BLaER1 (cell line): ENCODE data around the gene SBF2.
A peak's percentile ranks its signal among the peaks of the same experiment; 100 is the strongest.

ENCODE experiments used
- H3K27ac ChIP-seq: shearing (Covaris generic); formaldehyde crosslinking; 2 replicates; pipeline ENCODE4 v1.8.1; 2022
- H3K27me3 ChIP-seq: shearing (Covaris generic); formaldehyde crosslinking; 2 replicates; pipeline ENCODE4 v1.8.1; 2022
- H3K36me3 ChIP-seq: shearing (Covaris generic); formaldehyde crosslinking; 2 replicates; pipeline ENCODE4 v1.8.1; 2022
- H3K4me1 ChIP-seq: shearing (Covaris generic); formaldehyde crosslinking; 2 replicates; pipeline ENCODE4 v1.8.1; 2022
- H3K4me2 ChIP-seq: shearing (Covaris generic); formaldehyde crosslinking; 2 replicates; pipeline ENCODE4 v1.8.1; 2022
- H3K4me3 ChIP-seq: shearing (Covaris generic); formaldehyde crosslinking; 2 replicates; pipeline ENCODE4 v1.8.1; 2022
- H3K9ac ChIP-seq: shearing (Covaris generic); formaldehyde crosslinking; 2 replicates; pipeline ENCODE4 v1.8.1; 2022
- H3K9me3 ChIP-seq: shearing (Covaris generic); formaldehyde crosslinking; 2 replicates; pipeline ENCODE4 v1.8.1; 2022
- H4K20me1 ChIP-seq: shearing (Covaris generic); formaldehyde crosslinking; 2 replicates; pipeline ENCODE4 v1.8.1; 2022
- Cebpa-rat ChIP-seq: shearing (Covaris generic); IDR thresholded peaks from 2 replicates; pipeline ENCODE4 v1.8.1; 2022

Gene SBF2

DNA sequence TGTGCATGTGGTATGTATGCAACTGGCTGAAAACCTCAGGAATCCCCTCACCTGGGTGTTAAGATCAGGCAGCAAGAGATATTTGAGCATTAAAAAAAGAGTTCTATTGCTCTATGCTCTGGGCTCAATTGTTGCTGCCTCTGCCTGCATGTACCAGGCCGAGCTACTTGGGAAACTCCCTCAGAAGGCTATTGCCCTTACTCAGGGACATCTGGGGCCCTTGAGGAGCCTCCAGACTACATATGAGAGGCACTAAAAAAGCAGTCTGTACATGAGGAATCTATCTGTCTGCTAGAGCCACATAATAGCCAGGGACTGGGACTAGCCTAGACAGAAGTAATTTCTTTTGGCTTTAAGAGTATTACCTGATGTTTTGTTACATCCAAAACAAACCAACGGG lies 510.0 kb downstream of the SBF2 start:
- no peak for TF ChIP-seq Cebpa-rat
- H3K27me3 ChIP-seq = no peaks in the 10 kb centered on the region
- no peak overlapping the region for H3K27ac ChIP-seq
- no peak overlapping the region for H3K4me2 ChIP-seq
- H3K9ac ChIP-seq = no peak overlapping the region
- peaks cover 30% of the 10 kb centered on the region for H3K4me1 ChIP-seq
- peaks cover 18% of the 10 kb centered on the region for H3K36me3 ChIP-seq
- H4K20me1 ChIP-seq = peaks cover 11% of the 10 kb centered on the region; the same call in 1 of the 2 replicates
- H3K4me3 ChIP-seq = no peak overlapping the region
- H3K9me3 ChIP-seq = no peaks in the 10 kb centered on the region

DNA sequence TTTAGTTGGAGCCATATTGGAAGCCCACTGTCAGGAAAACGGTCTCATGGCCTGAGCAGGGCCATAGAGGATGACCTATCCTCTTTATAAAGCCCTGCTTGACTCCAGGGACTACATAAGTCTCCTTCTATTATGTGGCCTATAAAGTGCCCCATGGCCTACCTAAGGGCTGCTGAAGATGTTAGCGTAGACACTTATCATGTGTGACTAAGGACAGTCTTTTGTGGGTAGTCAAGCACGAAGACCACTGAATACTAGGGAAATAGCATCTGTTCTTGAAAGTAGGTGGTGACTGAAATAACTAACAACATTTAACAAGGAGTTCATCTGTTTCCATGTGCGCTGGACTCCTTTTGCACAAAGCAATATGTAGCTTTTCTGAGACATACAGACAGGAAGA lies 513.1 kb downstream of the SBF2 start:
- Histone ChIP-seq H3K9ac (no peak overlapping the region), H3K4me3 (no peak overlapping the region), H3K9me3 (no peaks in the 10 kb centered on the region), H3K27me3 (no peaks in the 10 kb centered on the region), H3K4me1 (peaks cover 10% of the 10 kb centered on the region), H3K36me3 (peaks cover 18% of the 10 kb centered on the region), H4K20me1 (no peaks in the 10 kb centered on the region), H3K27ac (no peak overlapping the region), H3K4me2 (peak overlapping the region; percentile 36; the same call in 1 of the 2 replicates)
- no peak for TF ChIP-seq Cebpa-rat

GRCh38 chr11:9777525-9777924 lies 516.5 kb downstream of the SBF2 start:
- Histone ChIP-seq H3K27me3 (no peaks in the 10 kb centered on the region), H3K36me3 (peaks cover 18% of the 10 kb centered on the region), H3K9me3 (no peaks in the 10 kb centered on the region), H3K4me2 (no peak overlapping the region), H3K4me3 (no peak overlapping the region), H4K20me1 (no peaks in the 10 kb centered on the region), H3K4me1 (peaks cover 10% of the 10 kb centered on the region), H3K27ac (no peak overlapping the region), H3K9ac (no peak overlapping the region)
- no peak for TF ChIP-seq Cebpa-rat

DNA sequence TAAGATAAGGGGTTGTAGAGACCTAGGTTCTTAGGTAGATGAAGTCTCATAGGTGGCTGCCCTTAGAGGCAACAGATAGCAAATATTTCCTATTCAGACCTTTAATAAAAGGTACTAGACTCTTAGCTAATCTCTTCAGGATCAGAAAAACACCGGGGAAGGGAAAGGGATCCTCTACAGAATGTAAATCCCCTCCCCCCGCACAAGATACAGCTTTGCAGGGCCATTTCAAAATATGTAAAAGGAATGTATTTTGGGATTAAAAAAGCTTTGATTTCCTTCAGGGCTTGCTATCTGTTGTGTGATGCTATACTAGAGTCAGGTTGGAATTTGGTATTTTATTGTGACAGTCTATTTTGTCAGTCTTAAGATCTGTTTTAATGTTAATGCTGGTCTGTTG lies 517.0 kb downstream of the SBF2 start:
- no peak overlapping the region for H3K4me2 ChIP-seq
- peaks cover 10% of the 10 kb centered on the region for H3K4me1 ChIP-seq
- H3K36me3 ChIP-seq = peaks cover 18% of the 10 kb centered on the region
- no peaks in the 10 kb centered on the region for H3K9me3 ChIP-seq
- no peaks in the 10 kb centered on the region for H3K27me3 ChIP-seq
- no peak overlapping the region for H3K9ac ChIP-seq
- no peak for TF ChIP-seq Cebpa-rat
- no peaks in the 10 kb centered on the region for H4K20me1 ChIP-seq
- H3K27ac ChIP-seq = no peak overlapping the region
- H3K4me3 ChIP-seq = no peak overlapping the region

DNA sequence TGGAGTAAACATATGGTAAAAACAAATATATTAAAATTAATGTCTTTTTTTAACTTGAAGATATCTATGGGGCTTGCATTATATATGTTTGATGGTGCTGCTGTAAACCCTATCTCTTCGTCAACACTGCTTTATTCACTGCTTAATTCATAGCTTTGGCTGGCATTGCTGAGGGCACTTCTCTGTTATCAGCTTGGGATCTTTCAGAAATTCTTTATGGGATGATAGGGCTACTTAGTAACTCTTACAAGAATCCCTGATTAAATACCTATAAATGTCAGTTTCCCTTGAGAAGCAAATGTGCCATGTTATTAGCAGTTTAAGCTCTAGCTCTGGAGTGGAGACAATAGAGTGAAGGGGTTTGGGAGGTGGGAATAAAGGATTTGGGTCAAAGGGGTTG lies 517.8 kb downstream of the SBF2 start:
- Histone ChIP-seq H3K4me1 (peaks cover 6% of the 10 kb centered on the region), H3K27me3 (no peaks in the 10 kb centered on the region), H3K4me3 (no peak overlapping the region), H3K27ac (no peak overlapping the region), H4K20me1 (no peaks in the 10 kb centered on the region), H3K36me3 (peaks cover 10% of the 10 kb centered on the region), H3K9ac (no peak overlapping the region), H3K9me3 (no peaks in the 10 kb centered on the region), H3K4me2 (no peak overlapping the region)
- TF ChIP-seq Cebpa-rat = no peak

- H3K9ac ChIP-seq = no peak overlapping the region
- H3K9me3 ChIP-seq = no peaks in the 10 kb centered on the region
- TF ChIP-seq Cebpa-rat = no peak
- H4K20me1 ChIP-seq = no peaks in the 10 kb centered on the region
- no peaks in the 10 kb centered on the region for H3K4me1 ChIP-seq
- no peak overlapping the region for H3K4me3 ChIP-seq
- peaks cover 8% of the 10 kb centered on the region for H3K36me3 ChIP-seq
- no peak overlapping the region for H3K4me2 ChIP-seq
- H3K27ac ChIP-seq = no peak overlapping the region
- no peaks in the 10 kb centered on the region for H3K27me3 ChIP-seq
Observed at GRCh38 chr11:9775398-9775779, 518.6 kb downstream of the SBF2 start.

DNA sequence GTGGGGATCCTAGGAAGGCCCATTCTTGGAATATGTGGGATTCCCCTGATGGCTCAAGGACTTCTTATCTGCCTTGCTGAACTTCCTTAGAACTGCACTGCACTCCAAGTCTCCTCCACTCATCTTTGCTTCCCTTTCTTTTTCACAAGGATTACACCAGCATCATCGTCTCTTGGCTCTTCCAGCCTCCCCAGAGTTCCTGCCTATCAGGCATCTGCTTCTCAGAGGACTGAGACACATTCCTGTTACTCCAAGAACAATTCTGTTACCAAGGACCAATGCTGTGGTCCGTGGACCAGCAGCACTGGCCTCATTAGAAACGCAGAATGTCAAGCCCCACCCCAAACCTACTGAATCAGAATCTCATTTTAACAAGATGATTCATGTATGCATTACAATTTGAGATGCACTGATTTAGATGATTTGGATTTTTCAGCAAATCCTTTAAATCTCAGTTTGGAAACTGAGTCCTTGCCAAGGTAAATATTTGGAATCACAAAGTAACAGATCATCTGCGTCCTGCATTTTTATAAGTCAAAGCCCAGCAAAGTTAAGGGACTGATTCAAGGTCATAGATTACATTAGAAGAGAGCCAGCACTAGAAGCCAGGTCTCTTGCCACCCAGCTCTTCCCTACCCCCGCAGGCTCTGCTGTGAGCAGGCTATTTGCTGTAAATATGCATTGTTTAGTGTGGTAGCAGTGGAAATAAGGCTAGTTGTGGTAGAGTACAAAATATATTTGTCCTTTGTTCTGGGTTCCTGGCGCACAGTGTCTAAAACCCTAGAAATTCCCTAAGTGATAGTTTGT lies 519.2 kb downstream of the SBF2 start:
- Histone ChIP-seq H3K36me3 (peaks cover 2% of the 10 kb centered on the region; the same call in 1 of the 2 replicates), H3K4me3 (no peak overlapping the region), H3K4me1 (no peaks in the 10 kb centered on the region), H4K20me1 (no peaks in the 10 kb centered on the region), H3K4me2 (no peak overlapping the region), H3K27ac (no peak overlapping the region), H3K27me3 (no peaks in the 10 kb centered on the region), H3K9ac (no peak overlapping the region), H3K9me3 (no peaks in the 10 kb centered on the region)
- TF ChIP-seq Cebpa-rat = no peak

DNA sequence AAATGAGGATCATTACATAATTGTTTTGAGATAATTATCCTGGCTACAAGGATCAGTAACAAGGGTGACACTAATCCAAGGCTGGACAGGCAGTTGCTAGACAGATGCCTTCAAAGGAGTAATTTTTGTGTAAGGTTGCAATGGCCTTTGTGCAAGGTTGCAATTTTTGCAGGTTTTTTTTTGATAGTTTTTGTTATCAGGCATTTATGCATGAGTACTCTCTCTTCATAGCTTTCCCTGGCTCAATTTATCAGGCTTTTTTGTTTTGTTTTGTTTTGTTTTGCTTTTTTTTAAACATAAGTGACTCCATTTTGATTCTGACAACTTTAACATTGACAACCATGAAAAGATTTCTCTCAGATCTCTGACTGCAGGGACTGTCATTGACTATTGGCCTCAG lies 519.9 kb downstream of the SBF2 start:
- H3K9me3 ChIP-seq = no peaks in the 10 kb centered on the region

DNA sequence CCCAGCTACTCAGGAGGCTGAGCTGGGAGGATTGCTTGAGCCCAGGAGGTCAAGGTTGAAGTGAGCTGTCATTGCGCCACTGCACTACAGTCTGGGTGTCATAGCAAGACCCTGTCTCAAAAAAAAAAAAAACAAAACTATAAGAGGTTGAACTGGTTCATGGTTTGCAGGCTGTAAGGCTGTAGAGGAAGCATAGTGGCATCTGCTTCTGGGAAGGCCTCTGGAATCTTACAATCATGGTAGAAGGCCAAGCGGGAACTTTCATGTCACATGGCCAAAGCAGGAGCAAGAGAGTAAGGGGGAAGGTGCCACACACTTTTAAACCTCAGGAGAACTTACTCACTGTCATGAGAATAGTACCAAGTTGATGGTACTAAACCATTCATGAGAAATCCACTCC lies 520.5 kb downstream of the SBF2 start:
- Histone ChIP-seq H3K4me2 (no peak overlapping the region), H4K20me1 (no peaks in the 10 kb centered on the region), H3K36me3 (no peaks in the 10 kb centered on the region), H3K9me3 (no peaks in the 10 kb centered on the region), H3K9ac (no peak overlapping the region), H3K4me3 (no peak overlapping the region), H3K4me1 (no peaks in the 10 kb centered on the region), H3K27me3 (no peaks in the 10 kb centered on the region), H3K27ac (no peak overlapping the region)
- TF ChIP-seq Cebpa-rat = no peak

More for the DNA sequence above, 519.9 kb downstream of the SBF2 start:
- Histone ChIP-seq H3K4me2 (no peak overlapping the region), H3K9ac (no peak overlapping the region), H3K27me3 (no peaks in the 10 kb centered on the region), H4K20me1 (no peaks in the 10 kb centered on the region), H3K4me1 (no peaks in the 10 kb centered on the region), H3K4me3 (no peak overlapping the region), H3K36me3 (no peaks in the 10 kb centered on the region), H3K27ac (no peak overlapping the region)
- TF ChIP-seq Cebpa-rat = no peak

- H3K27me3 ChIP-seq = no peaks in the 10 kb centered on the region
- H3K9ac ChIP-seq = no peak overlapping the region
- no peak overlapping the region for H3K27ac ChIP-seq
Observed at GRCh38 chr11:9772218-9772617, 521.8 kb downstream of the SBF2 start.

More at GRCh38 chr11:9772218-9772617, 521.8 kb downstream of the SBF2 start:
- Histone ChIP-seq H3K9me3 (no peaks in the 10 kb centered on the region), H3K4me2 (no peak overlapping the region), H4K20me1 (no peaks in the 10 kb centered on the region), H3K4me3 (no peak overlapping the region), H3K4me1 (no peaks in the 10 kb centered on the region), H3K36me3 (no peaks in the 10 kb centered on the region)
- no peak for TF ChIP-seq Cebpa-rat
